ENCODE measurements around the gene TSEN2. TPM values are rescaled to one million over a fixed set of nuclear protein-coding genes. Genes with fewer than 3 reads are reported as not detected.

Gene TSEN2
- total and polyA plus RNA-seq, 9 donors: 13.2 to 27.4 (median 23.2) TPM

DNA sequence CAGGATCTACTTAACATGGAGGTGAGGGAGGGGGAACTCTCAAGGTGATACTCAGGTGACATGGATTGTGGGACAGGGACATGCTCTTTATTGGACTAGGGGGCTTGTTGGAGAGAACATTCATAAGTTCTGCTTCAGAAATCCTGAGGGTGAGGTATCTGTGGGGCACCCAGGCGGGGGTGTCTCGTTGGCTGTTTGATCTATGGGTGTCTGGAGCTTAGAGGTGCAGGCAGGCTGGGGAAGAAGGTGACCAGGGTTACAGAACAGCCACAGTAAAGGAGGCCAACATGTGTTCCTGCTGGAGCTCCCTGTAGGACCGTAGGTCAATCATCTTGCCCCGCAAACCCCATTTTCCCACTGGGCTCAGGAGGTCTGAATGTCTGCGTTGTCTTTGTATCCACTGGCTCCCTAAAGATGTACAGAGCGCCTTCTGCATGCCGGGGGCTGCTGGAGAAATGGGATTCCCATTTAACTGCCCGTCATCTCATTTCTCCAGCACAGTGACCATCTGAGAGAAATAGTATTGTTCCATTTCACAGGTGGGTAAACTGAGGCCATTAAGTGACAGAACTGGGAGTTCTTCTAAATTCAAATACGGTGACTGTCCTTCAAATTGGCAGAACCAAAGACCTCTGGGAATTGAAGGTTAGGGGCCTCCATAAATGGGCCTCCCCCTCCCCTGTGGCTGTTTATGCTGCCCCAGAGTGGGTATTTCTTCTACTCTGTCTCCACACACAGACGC, 40.3 kb upstream of the TSEN2 start:
- H3K27me3 ChIP-seq: no peaks in the 10 kb centered on the region
- intact Hi-C loops (cut with DNase I): no loop called here
- TF ChIP-seq POLR2A (IDR thresholded peaks at IDR 0.05) (no peak), EP300 (IDR thresholded peaks at IDR 0.05) (no peak)
- TF ChIP-seq, protein P1, sequence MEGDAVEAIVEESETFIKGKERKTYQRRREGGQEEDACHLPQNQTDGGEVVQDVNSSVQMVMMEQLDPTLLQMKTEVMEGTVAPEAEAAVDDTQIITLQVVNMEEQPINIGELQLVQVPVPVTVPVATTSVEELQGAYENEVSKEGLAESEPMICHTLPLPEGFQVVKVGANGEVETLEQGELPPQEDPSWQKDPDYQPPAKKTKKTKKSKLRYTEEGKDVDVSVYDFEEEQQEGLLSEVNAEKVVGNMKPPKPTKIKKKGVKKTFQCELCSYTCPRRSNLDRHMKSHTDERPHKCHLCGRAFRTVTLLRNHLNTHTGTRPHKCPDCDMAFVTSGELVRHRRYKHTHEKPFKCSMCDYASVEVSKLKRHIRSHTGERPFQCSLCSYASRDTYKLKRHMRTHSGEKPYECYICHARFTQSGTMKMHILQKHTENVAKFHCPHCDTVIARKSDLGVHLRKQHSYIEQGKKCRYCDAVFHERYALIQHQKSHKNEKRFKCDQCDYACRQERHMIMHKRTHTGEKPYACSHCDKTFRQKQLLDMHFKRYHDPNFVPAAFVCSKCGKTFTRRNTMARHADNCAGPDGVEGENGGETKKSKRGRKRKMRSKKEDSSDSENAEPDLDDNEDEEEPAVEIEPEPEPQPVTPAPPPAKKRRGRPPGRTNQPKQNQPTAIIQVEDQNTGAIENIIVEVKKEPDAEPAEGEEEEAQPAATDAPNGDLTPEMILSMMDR (IDR thresholded peaks at IDR 0.05): no peak
- peaks cover 4% of the 10 kb centered on the region for H3K4me1 ChIP-seq (ENCODE audit: insufficient read depth)
- WGBS, 3 donors: 95 to 99% (median 97%) methylated on average over 9 to 10 of the region's 10 CpGs
- no peaks in the 10 kb centered on the region for H3K9me3 ChIP-seq
- H3K4me3 ChIP-seq: no peak overlapping the region
- H3K36me3 ChIP-seq: no peaks in the 10 kb centered on the region
- no peak for DNase-seq
- H3K27ac ChIP-seq: no peak overlapping the region

DNA sequence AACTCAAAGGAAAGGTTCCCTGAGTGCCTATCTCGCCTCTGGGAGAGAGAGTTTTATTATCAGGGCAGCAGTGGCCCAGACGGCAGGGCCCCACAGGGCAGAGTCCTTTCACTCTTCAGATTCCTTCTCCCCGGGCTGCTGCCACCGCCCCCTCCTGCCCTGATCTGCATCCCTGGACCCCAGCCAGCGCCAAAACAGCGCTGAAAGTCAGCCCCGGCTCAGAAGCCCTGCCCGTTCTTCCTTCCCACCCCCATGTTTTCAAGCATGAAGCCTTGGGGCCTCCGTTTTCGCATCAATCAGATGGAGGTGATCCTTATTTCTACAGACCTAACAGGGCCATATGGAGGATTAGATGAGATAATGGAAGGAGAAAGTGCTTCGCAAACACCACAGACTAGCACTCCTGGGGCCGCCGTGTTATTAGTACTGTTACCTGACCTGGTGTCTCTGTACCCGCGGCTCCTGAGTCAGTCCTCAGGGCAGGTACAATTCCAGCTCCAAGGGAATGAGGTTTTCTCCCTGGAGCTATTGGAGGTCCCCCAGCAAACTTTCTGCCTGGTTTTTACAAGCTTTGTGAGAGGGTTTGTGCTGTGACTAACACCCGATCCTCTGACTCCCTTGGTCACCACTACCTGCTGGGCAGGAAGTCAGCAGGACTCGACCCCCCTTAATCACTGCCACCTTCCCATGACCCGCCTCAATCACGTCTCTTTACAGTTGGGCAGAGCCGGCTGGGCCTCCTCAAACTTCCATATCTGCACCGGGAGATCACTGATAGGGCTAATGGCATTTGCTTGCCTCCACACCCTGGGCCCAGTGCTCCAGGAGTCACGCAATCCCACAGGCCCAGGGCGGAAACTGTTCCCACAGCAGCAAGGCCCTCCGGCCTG, 39.5 kb upstream of the TSEN2 start:
- Histone ChIP-seq H3K9me3 (no peaks in the 10 kb centered on the region), H3K4me3 (no peak overlapping the region), H3K4me1 (ENCODE audit: insufficient read depth) (peaks cover 4% of the 10 kb centered on the region), H3K27me3 (no peaks in the 10 kb centered on the region), H3K27ac (no peak overlapping the region), H3K36me3 (no peaks in the 10 kb centered on the region)
- no peak for DNase-seq
- TF ChIP-seq, protein P1 (IDR thresholded peaks at IDR 0.05): no peak
- TF ChIP-seq POLR2A (IDR thresholded peaks at IDR 0.05) (no peak), EP300 (IDR thresholded peaks at IDR 0.05) (no peak)
- intact Hi-C loops (cut with DNase I): no loop called here
- WGBS, 3 donors: 66 to 73% (median 69%) methylated on average over 24 of the region's 24 CpGs

DNA sequence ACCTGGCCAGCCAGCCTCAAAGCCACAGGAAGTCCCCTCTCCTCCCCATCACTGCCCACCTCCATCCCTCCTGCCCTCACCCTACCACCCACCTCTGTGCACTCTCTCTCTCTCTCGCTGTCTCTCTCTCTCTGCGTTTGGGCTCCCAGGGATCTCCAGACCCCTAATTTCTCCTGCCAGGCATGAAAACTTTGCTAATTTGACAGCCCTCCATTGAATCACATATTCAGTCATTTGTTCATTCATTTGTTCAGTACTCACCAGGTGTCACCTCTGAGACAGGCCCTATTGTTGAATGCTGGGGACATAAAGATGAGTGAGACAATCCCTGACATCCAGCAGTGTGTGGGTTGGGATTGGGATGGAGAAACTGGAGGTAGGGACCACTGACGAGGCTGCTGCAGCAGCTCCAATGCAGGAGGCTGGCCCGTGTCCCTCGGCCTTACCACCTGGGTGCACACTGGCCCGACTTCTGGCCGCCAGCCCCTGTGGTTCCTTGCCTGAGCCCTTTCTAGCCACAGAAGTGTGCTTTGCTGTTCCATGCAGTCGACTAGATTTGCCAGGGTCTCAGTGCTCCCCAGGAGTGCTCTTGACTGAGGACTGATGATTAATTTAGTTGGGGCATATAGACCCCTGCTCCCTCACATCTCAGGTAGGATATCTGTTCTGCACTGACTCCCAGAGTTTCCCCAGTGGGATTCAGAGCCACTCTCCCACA, 38.6 kb upstream of the TSEN2 start:
- peaks cover 4% of the 10 kb centered on the region for H3K4me1 ChIP-seq (ENCODE audit: insufficient read depth)
- no peaks in the 10 kb centered on the region for H3K36me3 ChIP-seq
- no peak overlapping the region for H3K4me3 ChIP-seq
- no peak for TF ChIP-seq EP300 (IDR thresholded peaks at IDR 0.05)
- TF ChIP-seq, protein P1 (IDR thresholded peaks at IDR 0.05): no peak
- no peak for TF ChIP-seq POLR2A (IDR thresholded peaks at IDR 0.05)
- H3K27me3 ChIP-seq: no peaks in the 10 kb centered on the region
- H3K27ac ChIP-seq: no peak overlapping the region
- DNase-seq: no peak
- H3K9me3 ChIP-seq: no peaks in the 10 kb centered on the region
- intact Hi-C loops (cut with DNase I): no loop called here
- 95 to 97% (median 96%) methylated on average over 8 of the region's 8 CpGs for WGBS, 3 donors

DNA sequence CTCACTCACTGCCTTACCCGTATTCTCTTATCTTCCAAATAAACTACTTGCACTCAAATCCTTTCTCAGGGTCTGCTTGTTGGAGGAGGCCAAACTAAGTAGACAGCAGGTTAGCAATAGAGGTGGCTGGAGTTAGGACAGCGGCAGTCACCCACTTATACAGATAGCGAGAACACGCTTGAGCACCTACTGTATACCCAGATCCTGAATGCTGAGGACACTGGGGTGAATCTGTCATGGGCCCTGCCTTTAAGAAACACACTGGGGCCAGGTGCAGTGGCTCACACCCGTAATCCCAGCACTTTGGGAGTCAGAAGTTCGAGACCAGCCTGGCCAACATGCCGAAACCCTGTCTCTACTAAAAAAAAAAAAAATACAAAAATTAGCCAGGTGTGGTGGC, 38.0 kb upstream of the TSEN2 start:
- no peaks in the 10 kb centered on the region for H3K27me3 ChIP-seq
- TF ChIP-seq EP300 (IDR thresholded peaks at IDR 0.05) (no peak), POLR2A (IDR thresholded peaks at IDR 0.05) (no peak)
- TF ChIP-seq, protein P1 (IDR thresholded peaks at IDR 0.05): no peak
- no peaks in the 10 kb centered on the region for H3K4me1 ChIP-seq (ENCODE audit: insufficient read depth)
- H3K36me3 ChIP-seq: no peaks in the 10 kb centered on the region
- intact Hi-C loops (cut with DNase I): no loop called here
- H3K4me3 ChIP-seq: no peak overlapping the region
- H3K9me3 ChIP-seq: no peaks in the 10 kb centered on the region
- DNase-seq: no peak
- 88 to 95% (median 90%) methylated on average over 7 of the region's 7 CpGs for WGBS, 3 donors
- H3K27ac ChIP-seq: no peak overlapping the region
